K562 (cell line): ENCODE results near the gene CPLANE2. TPM values are rescaled to one million over a fixed set of nuclear protein-coding genes. Genes with fewer than 3 reads are reported as not detected.

Source experiments
- ELF1 ChIP-seq: fragments of 200-800 bp; sonication (Bioruptor generic); IDR thresholded peaks from 2 replicates; pipeline ENCODE4 v1.6.1; 2016; ENCODE audit warnings: missing genetic modification characterization, missing compliant biosample characterization
- FOXA1 ChIP-seq: fragments of 450-650 bp; IDR thresholded peaks from 2 replicates; pipeline ENCODE4 v1.6.1; 2016; ENCODE audit warnings: mild to moderate bottlenecking, borderline replicate concordance
- GATA2 ChIP-seq: sonication (generic); formaldehyde crosslinking; IDR thresholded peaks from 2 replicates; pipeline ENCODE4 v1.4.0; 2020; ENCODE audit warnings: mild to moderate bottlenecking, missing genetic modification reagents
- GATAD2A ChIP-seq: fragments of 450-650 bp; IDR thresholded peaks from 2 replicates; pipeline ENCODE4 v1.6.1; 2017
- ILF3 ChIP-seq: fragments of 450-650 bp; IDR thresholded peaks from 2 replicates; pipeline ENCODE4 v1.6.1; 2018; ENCODE audit warnings: antibody characterized with exemption, mild to moderate bottlenecking, moderate library complexity, borderline replicate concordance
- MCM2 ChIP-seq: fragments of 450-650 bp; IDR thresholded peaks from 2 replicates; pipeline ENCODE4 v1.6.1; 2017; ENCODE audit warnings: low read depth, mild to moderate bottlenecking
- NFYB ChIP-seq: IDR thresholded peaks from 2 replicates; pipeline ENCODE4 v1.6.1; 2011; ENCODE audit warnings: mild to moderate bottlenecking, moderate library complexity; ENCODE audit not compliant: insufficient read length; ENCODE audit errors: extremely low read depth
- SRSF7 ChIP-seq: fragments of 200-400 bp; formaldehyde crosslinking; optimal IDR thresholded peaks from 2 replicates; pipeline ENCODE3; 2017; ENCODE audit warnings: mild to moderate bottlenecking, low read depth, low read length
- ZBTB12 ChIP-seq: fragments of 250-450 bp; sonication (Bioruptor Pico); IDR thresholded peaks from 2 replicates; pipeline ENCODE4 v1.4.0; 2020
- ZBTB33 ChIP-seq: sonication (generic); formaldehyde crosslinking; IDR thresholded peaks from 2 replicates; pipeline ENCODE4 v1.8.1; 2023; ENCODE audit warnings: mild to moderate bottlenecking, missing genetic modification reagents
- ZFX ChIP-seq: sonication (generic); formaldehyde crosslinking; IDR thresholded peaks from 2 replicates; pipeline ENCODE4 v1.8.0; 2022; ENCODE audit warnings: mild to moderate bottlenecking, missing genetic modification reagents, moderate library complexity
- ZNF584 ChIP-seq: fragments of 200-800 bp; sonication (Bioruptor generic); IDR thresholded peaks from 2 replicates; pipeline ENCODE4 v1.6.1; 2016; ENCODE audit warnings: low read depth, mild to moderate bottlenecking, missing genetic modification characterization, missing compliant biosample characterization
- polyA plus RNA-seq, 8 experiments: library from polyadenylated mRNA; depleted of rRNA in 4 of 8; stranded (reverse) in 5 of 8; unstranded in 3 of 8; fragments of >200 nt; fragmentation: Nextera tagmentation in 2 of 8; fragmentation: Illumina TruSeq in 1 of 8; extraction: Ambion mirVana in 2 of 8; extraction: Trizol in 1 of 8; gene quantifications; 2 replicates each; pipeline versions ENCODE4 v1.2.1 to v1.2.3, GENCODE V29; 2011 to 2014; ENCODE audit warnings: inconsistent platforms in 1 of 8, missing spikeins in 1 of 8
- total RNA-seq, 7 experiments: library from RNA; depleted of rRNA in 6 of 7; stranded (reverse); fragments of >200 nt in 6 of 7; fragmentation: Illumina TruSeq in 2 of 7; extraction: Trizol in 2 of 7; gene quantifications; 2 replicates each; pipeline versions ENCODE4 v1.2.1 to v1.2.3, GENCODE V29; 2011 to 2021; ENCODE audit warnings: low replicate concordance in 1 of 7
- TF ChIP-seq, protein P1 (sequence below): fragments of 450-650 bp; IDR thresholded peaks from 2 replicates; pipeline ENCODE4 v1.6.1; 2016; ENCODE audit warnings: mild to moderate bottlenecking, moderate library complexity

The CPLANE2 gene
- total and polyA plus RNA-seq, 9 of the 15 experiments (the other 6 are each of a cell fraction or from before 2014, with no cell fraction given), result 0.17 to 20.9 (median 8.1) TPM

GRCh38 chr1:16236511-16237342, at the start of gene CPLANE2 (continued):
- TF ChIP-seq, protein P1, sequence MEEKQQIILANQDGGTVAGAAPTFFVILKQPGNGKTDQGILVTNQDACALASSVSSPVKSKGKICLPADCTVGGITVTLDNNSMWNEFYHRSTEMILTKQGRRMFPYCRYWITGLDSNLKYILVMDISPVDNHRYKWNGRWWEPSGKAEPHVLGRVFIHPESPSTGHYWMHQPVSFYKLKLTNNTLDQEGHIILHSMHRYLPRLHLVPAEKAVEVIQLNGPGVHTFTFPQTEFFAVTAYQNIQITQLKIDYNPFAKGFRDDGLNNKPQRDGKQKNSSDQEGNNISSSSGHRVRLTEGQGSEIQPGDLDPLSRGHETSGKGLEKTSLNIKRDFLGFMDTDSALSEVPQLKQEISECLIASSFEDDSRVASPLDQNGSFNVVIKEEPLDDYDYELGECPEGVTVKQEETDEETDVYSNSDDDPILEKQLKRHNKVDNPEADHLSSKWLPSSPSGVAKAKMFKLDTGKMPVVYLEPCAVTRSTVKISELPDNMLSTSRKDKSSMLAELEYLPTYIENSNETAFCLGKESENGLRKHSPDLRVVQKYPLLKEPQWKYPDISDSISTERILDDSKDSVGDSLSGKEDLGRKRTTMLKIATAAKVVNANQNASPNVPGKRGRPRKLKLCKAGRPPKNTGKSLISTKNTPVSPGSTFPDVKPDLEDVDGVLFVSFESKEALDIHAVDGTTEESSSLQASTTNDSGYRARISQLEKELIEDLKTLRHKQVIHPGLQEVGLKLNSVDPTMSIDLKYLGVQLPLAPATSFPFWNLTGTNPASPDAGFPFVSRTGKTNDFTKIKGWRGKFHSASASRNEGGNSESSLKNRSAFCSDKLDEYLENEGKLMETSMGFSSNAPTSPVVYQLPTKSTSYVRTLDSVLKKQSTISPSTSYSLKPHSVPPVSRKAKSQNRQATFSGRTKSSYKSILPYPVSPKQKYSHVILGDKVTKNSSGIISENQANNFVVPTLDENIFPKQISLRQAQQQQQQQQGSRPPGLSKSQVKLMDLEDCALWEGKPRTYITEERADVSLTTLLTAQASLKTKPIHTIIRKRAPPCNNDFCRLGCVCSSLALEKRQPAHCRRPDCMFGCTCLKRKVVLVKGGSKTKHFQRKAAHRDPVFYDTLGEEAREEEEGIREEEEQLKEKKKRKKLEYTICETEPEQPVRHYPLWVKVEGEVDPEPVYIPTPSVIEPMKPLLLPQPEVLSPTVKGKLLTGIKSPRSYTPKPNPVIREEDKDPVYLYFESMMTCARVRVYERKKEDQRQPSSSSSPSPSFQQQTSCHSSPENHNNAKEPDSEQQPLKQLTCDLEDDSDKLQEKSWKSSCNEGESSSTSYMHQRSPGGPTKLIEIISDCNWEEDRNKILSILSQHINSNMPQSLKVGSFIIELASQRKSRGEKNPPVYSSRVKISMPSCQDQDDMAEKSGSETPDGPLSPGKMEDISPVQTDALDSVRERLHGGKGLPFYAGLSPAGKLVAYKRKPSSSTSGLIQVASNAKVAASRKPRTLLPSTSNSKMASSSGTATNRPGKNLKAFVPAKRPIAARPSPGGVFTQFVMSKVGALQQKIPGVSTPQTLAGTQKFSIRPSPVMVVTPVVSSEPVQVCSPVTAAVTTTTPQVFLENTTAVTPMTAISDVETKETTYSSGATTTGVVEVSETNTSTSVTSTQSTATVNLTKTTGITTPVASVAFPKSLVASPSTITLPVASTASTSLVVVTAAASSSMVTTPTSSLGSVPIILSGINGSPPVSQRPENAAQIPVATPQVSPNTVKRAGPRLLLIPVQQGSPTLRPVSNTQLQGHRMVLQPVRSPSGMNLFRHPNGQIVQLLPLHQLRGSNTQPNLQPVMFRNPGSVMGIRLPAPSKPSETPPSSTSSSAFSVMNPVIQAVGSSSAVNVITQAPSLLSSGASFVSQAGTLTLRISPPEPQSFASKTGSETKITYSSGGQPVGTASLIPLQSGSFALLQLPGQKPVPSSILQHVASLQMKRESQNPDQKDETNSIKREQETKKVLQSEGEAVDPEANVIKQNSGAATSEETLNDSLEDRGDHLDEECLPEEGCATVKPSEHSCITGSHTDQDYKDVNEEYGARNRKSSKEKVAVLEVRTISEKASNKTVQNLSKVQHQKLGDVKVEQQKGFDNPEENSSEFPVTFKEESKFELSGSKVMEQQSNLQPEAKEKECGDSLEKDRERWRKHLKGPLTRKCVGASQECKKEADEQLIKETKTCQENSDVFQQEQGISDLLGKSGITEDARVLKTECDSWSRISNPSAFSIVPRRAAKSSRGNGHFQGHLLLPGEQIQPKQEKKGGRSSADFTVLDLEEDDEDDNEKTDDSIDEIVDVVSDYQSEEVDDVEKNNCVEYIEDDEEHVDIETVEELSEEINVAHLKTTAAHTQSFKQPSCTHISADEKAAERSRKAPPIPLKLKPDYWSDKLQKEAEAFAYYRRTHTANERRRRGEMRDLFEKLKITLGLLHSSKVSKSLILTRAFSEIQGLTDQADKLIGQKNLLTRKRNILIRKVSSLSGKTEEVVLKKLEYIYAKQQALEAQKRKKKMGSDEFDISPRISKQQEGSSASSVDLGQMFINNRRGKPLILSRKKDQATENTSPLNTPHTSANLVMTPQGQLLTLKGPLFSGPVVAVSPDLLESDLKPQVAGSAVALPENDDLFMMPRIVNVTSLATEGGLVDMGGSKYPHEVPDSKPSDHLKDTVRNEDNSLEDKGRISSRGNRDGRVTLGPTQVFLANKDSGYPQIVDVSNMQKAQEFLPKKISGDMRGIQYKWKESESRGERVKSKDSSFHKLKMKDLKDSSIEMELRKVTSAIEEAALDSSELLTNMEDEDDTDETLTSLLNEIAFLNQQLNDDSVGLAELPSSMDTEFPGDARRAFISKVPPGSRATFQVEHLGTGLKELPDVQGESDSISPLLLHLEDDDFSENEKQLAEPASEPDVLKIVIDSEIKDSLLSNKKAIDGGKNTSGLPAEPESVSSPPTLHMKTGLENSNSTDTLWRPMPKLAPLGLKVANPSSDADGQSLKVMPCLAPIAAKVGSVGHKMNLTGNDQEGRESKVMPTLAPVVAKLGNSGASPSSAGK, result peak; percentile 53; the same call in 1 of the 2 replicates
- no peak for TF ChIP-seq MCM2
- no peak for TF ChIP-seq FOXA1
- no peak for TF ChIP-seq GATA2 (CRISPR knock-in tag)
- TF ChIP-seq ZBTB12 (CRISPR knock-in tag), result peak; percentile 68; the same call in 1 of the 2 replicates
- no peak for TF ChIP-seq SRSF7
- peak; percentile 96; the same call in 1 of the 2 replicates for TF ChIP-seq ZFX (CRISPR knock-in tag)
- peak; percentile 52; the same call in 1 of the 2 replicates for TF ChIP-seq ZBTB33 (CRISPR knock-in tag)
- TF ChIP-seq ZNF584 (CRISPR knock-in tag), result no peak
- no peak for TF ChIP-seq GATAD2A
- no peak for TF ChIP-seq NFYB
- no peak for TF ChIP-seq ILF3
- TF ChIP-seq ELF1, result peak; percentile 95
